SK-N-SH (cell line): ENCODE data around the gene DERA.

ENCODE experiments used
- CHD2 ChIP-seq: fragments of 150-350 bp; IDR thresholded peaks from 2 replicates; pipeline ENCODE4 v1.6.1; 2018; ENCODE audit warnings: low read length; ENCODE audit not compliant: partially characterized antibody
- EP300 ChIP-seq, 2 experiments: IDR thresholded peaks; 2 replicates each; pipeline versions ENCODE4 v1.4.0 to v1.6.1; 2012; ENCODE audit warnings: borderline replicate concordance in 1 of 2, low read depth in 1 of 2, low read length in 1 of 2
- EZH2phosphoT487 ChIP-seq: fragments of 200-600 bp; sonication (generic); IDR thresholded peaks from 2 replicates; pipeline ENCODE4 v1.6.1; 2017; ENCODE audit warnings: low read depth, mixed run types, mild to moderate bottlenecking, antibody characterized with exemption, moderate library complexity, borderline replicate concordance
- FOXJ3 ChIP-seq: sonication (generic); formaldehyde crosslinking; IDR thresholded peaks from 2 replicates; pipeline ENCODE4 v1.5.1; 2020; ENCODE audit warnings: mild to moderate bottlenecking, missing genetic modification reagents
- MXI1 ChIP-seq: IDR thresholded peaks from 2 replicates; pipeline ENCODE4 v1.6.1; 2012; ENCODE audit warnings: mild to moderate bottlenecking, low read depth, low read length, improper control_type of control experiment
- POLR2AphosphoS5 ChIP-seq: IDR thresholded peaks from 2 replicates; pipeline ENCODE4 v1.6.1; 2012; ENCODE audit warnings: low read depth, low read length
- RAD21 ChIP-seq: IDR thresholded peaks from 2 replicates; pipeline ENCODE4 v1.6.1; 2012; ENCODE audit warnings: mild to moderate bottlenecking, low read length
- RXRA ChIP-seq: IDR thresholded peaks from 2 replicates; pipeline ENCODE4 v1.4.0; 2012; ENCODE audit warnings: low read depth, mild to moderate bottlenecking, borderline replicate concordance
- SMC3 ChIP-seq: IDR thresholded peaks from 2 replicates; pipeline ENCODE4 v1.6.1; 2012; ENCODE audit warnings: low read depth, low read length, improper control_type of control experiment
- TF ChIP-seq, protein P1 (sequence below): fragments of 200-600 bp; sonication (generic); IDR thresholded peaks from 2 replicates; pipeline ENCODE4 v1.6.1; 2017; ENCODE audit warnings: antibody characterized with exemption, mild to moderate bottlenecking, moderate library complexity
- TF ChIP-seq, protein P2 (sequence below): fragments of 150-350 bp; IDR thresholded peaks from 2 replicates; pipeline ENCODE4 v1.6.1; 2016; ENCODE audit warnings: mild to moderate bottlenecking, low read depth, low read length
- TF ChIP-seq, protein P3 (sequence below): IDR thresholded peaks from 2 replicates; pipeline ENCODE4; 2012
- TF ChIP-seq, protein P4 (sequence below): IDR thresholded peaks from 2 replicates; pipeline ENCODE4 v1.4.0; 2012; ENCODE audit warnings: low read depth

DNA sequence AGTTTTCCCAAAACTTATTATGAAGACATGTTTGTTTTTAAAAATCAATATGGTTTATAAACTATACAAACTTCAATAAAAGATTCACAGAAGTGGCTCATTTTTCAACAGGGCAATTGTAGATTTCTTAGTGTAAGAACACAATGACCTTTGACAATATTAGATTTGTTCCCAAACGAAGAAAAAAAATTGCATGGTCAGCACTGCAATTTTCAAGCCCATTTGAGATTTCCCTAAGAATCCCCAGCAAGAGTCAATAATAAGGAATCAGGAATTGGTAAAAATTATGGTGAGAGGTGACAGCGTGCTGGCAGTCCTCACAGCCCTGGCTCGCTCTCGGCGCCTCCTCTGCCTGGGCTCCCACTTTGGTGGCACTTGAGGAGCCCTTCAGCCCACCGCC is 145.8 kb downstream of the DERA start:
- TF ChIP-seq EP300 (IDR thresholded peaks at IDR 0.05; ENCODE audit: borderline replicate concordance in 1 of 2, low read depth in 1 of 2, low read length in 1 of 2) = no peak
- TF ChIP-seq, protein P1, sequence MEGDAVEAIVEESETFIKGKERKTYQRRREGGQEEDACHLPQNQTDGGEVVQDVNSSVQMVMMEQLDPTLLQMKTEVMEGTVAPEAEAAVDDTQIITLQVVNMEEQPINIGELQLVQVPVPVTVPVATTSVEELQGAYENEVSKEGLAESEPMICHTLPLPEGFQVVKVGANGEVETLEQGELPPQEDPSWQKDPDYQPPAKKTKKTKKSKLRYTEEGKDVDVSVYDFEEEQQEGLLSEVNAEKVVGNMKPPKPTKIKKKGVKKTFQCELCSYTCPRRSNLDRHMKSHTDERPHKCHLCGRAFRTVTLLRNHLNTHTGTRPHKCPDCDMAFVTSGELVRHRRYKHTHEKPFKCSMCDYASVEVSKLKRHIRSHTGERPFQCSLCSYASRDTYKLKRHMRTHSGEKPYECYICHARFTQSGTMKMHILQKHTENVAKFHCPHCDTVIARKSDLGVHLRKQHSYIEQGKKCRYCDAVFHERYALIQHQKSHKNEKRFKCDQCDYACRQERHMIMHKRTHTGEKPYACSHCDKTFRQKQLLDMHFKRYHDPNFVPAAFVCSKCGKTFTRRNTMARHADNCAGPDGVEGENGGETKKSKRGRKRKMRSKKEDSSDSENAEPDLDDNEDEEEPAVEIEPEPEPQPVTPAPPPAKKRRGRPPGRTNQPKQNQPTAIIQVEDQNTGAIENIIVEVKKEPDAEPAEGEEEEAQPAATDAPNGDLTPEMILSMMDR = no peak
- TF ChIP-seq, protein P2, sequence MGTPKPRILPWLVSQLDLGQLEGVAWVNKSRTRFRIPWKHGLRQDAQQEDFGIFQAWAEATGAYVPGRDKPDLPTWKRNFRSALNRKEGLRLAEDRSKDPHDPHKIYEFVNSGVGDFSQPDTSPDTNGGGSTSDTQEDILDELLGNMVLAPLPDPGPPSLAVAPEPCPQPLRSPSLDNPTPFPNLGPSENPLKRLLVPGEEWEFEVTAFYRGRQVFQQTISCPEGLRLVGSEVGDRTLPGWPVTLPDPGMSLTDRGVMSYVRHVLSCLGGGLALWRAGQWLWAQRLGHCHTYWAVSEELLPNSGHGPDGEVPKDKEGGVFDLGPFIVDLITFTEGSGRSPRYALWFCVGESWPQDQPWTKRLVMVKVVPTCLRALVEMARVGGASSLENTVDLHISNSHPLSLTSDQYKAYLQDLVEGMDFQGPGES = no peak
- TF ChIP-seq FOXJ3 (CRISPR knock-in tag) = no peak
- TF ChIP-seq, protein P3, sequence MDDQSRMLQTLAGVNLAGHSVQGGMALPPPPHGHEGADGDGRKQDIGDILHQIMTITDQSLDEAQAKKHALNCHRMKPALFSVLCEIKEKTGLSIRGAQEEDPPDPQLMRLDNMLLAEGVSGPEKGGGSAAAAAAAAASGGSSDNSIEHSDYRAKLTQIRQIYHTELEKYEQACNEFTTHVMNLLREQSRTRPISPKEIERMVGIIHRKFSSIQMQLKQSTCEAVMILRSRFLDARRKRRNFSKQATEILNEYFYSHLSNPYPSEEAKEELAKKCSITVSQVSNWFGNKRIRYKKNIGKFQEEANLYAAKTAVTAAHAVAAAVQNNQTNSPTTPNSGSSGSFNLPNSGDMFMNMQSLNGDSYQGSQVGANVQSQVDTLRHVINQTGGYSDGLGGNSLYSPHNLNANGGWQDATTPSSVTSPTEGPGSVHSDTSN = no peak
- no peak for TF ChIP-seq POLR2AphosphoS5
- TF ChIP-seq RXRA = no peak
- TF ChIP-seq EZH2phosphoT487 = no peak
- no peak for TF ChIP-seq RAD21
- TF ChIP-seq SMC3 = no peak
- TF ChIP-seq MXI1 = no peak
- TF ChIP-seq CHD2 = no peak
- TF ChIP-seq, protein P4, sequence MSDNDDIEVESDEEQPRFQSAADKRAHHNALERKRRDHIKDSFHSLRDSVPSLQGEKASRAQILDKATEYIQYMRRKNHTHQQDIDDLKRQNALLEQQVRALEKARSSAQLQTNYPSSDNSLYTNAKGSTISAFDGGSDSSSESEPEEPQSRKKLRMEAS = no peak
